Nephron (organoid): ENCODE measurements around the gene SMAP1.

Experiments
- H3K27ac Mint-ChIP-seq, 3 experiments: 2 replicates each; pipeline ENCODE4 v1.8.0; 2020; ENCODE audit warnings: mixed read lengths in 3 of 3, mild to moderate bottlenecking in 2 of 3, moderate library complexity in 1 of 3
- H3K27me3 Mint-ChIP-seq: 2 replicates; pipeline ENCODE4 v1.8.0; 2021; ENCODE audit warnings: low read depth, mild to moderate bottlenecking, moderate library complexity, mixed read lengths
- H3K36me3 Mint-ChIP-seq: 2 replicates; pipeline ENCODE4 v1.8.0; 2020; ENCODE audit warnings: low read depth, mixed read lengths
- H3K4me1 Mint-ChIP-seq: 2 replicates; pipeline ENCODE4 v1.8.0; 2020; ENCODE audit warnings: mixed read lengths
- H3K4me3 Mint-ChIP-seq, 3 experiments: 2 replicates each; pipeline ENCODE4 v1.8.0; 2020; ENCODE audit warnings: mild to moderate bottlenecking in 3 of 3, mixed read lengths in 3 of 3, moderate library complexity in 2 of 3
- H3K9me3 Mint-ChIP-seq: 2 replicates; pipeline ENCODE4 v1.8.0; 2020; ENCODE audit warnings: mixed read lengths
- CTCF ChIP-seq, 3 experiments: fragments of 200-600 bp; sonication (generic); IDR thresholded peaks; one replicate each; pipeline ENCODE4 v1.5.0; 2021; ENCODE audit warnings: antibody characterized with exemption in 3 of 3; ENCODE audit not compliant: unreplicated experiment in 3 of 3

SMAP1 gene

GRCh38 chr6:70629929-70630328, 37.8 kb upstream of the SMAP1 start:
- H3K27ac Mint-ChIP-seq, result no peak overlapping the region

GRCh38 chr6:70633870-70634269, 33.8 kb upstream of the SMAP1 start:
- H3K27ac Mint-ChIP-seq, result no peak overlapping the region
- H3K4me3 Mint-ChIP-seq, result no peak overlapping the region
- no peaks in the 10 kb centered on the region for H3K27me3 Mint-ChIP-seq
- no peaks in the 10 kb centered on the region for H3K9me3 Mint-ChIP-seq
- no peaks in the 10 kb centered on the region for H3K36me3 Mint-ChIP-seq
- TF ChIP-seq CTCF (IDR thresholded peaks at IDR 0.05; ENCODE audit: unreplicated experiment in 3 of 3), result no peak
- no peaks in the 10 kb centered on the region for H3K4me1 Mint-ChIP-seq

More at GRCh38 chr6:70629929-70630328, 37.8 kb upstream of the SMAP1 start:
- Mint-ChIP-seq H3K4me1 (no peaks in the 10 kb centered on the region), H3K4me3 (no peak overlapping the region), H3K36me3 (no peaks in the 10 kb centered on the region), H3K9me3 (no peaks in the 10 kb centered on the region), H3K27me3 (no peaks in the 10 kb centered on the region)
- TF ChIP-seq CTCF (IDR thresholded peaks at IDR 0.05; ENCODE audit: unreplicated experiment in 3 of 3), result no peak

DNA sequence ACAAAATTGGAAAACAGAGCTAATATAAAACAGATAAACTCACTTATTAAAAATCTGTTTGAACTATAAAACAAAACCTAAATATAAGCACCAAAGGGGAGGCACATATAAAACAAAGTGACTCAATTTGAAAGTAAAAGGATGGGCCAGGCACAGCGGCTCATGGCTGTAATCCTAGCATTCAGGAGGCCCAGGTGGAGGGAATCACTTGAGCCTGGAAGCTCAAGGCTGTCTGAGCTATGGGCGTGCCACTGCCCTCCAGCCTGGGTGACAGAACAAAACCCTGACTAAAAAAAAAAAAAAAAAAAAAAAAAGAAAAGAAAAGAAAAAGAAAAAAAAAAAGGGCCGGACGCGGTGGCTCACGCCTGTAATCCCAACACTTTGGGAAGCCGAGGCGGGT, 31.1 kb upstream of the SMAP1 start:
- H3K9me3 Mint-ChIP-seq, result no peaks in the 10 kb centered on the region
- H3K4me3 Mint-ChIP-seq, result no peak overlapping the region
- no peaks in the 10 kb centered on the region for H3K36me3 Mint-ChIP-seq
- H3K27me3 Mint-ChIP-seq, result no peaks in the 10 kb centered on the region
- TF ChIP-seq CTCF (IDR thresholded peaks at IDR 0.05; ENCODE audit: unreplicated experiment in 3 of 3), result no peak
- H3K27ac Mint-ChIP-seq, result no peak overlapping the region
- no peaks in the 10 kb centered on the region for H3K4me1 Mint-ChIP-seq

DNA sequence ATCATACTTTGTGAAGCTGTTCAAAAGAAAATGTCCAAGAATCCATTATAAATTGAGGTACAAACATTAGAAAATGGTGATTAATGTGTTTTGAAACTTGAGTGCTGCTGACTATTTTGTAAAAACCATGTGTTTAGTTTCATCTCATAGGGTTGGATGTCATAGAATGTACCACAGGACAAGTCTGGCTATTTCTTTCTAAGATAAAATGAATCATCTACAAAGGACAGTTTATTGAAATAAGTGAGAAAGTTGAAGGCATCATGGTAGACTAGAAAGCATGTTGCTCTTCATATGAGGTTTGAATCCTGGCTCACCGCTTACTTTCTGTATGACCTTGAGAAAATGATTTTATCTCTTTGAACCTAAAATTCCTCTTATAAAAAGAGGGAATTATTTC, 29.2 kb upstream of the SMAP1 start:
- H3K36me3 Mint-ChIP-seq, result no peaks in the 10 kb centered on the region
- no peak overlapping the region for H3K27ac Mint-ChIP-seq
- no peaks in the 10 kb centered on the region for H3K9me3 Mint-ChIP-seq
- H3K27me3 Mint-ChIP-seq, result no peaks in the 10 kb centered on the region
- TF ChIP-seq CTCF (IDR thresholded peaks at IDR 0.05; ENCODE audit: unreplicated experiment in 3 of 3), result no peak
- no peaks in the 10 kb centered on the region for H3K4me1 Mint-ChIP-seq
- H3K4me3 Mint-ChIP-seq, result no peak overlapping the region

- H3K4me3 Mint-ChIP-seq, result no peak overlapping the region
- no peaks in the 10 kb centered on the region for H3K36me3 Mint-ChIP-seq
- no peak for TF ChIP-seq CTCF (IDR thresholded peaks at IDR 0.05; ENCODE audit: unreplicated experiment in 3 of 3)
- no peaks in the 10 kb centered on the region for H3K9me3 Mint-ChIP-seq
- peaks cover 3% of the 10 kb centered on the region for H3K27me3 Mint-ChIP-seq
- no peak overlapping the region for H3K27ac Mint-ChIP-seq
- H3K4me1 Mint-ChIP-seq, result no peaks in the 10 kb centered on the region
These were observed 16.3 kb upstream of the SMAP1 start for GRCh38 chr6:70651326-70651905.

DNA sequence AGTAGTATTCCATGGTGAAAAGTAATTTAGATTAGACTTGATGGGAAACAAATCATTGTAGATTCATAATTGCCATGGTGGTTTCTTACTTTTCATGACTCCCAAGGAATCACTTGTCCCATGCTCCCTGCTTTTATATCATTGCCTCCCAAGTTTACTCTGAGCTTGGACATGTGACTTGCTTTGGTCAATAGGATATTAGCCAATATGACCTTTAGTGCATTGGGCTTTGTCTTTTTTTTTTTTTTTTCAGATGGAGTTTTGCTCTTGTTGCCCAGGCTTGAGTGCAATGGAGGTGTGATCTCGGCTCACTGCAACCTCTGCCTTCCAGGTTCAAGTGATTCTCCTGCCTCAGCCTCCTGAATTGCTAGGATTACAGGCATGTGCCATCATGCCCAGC, 15.5 kb upstream of the SMAP1 start:
- TF ChIP-seq CTCF (IDR thresholded peaks at IDR 0.05; ENCODE audit: unreplicated experiment in 3 of 3), result no peak
- Mint-ChIP-seq H3K4me1 (no peaks in the 10 kb centered on the region), H3K9me3 (no peaks in the 10 kb centered on the region), H3K27me3 (no peaks in the 10 kb centered on the region), H3K36me3 (no peaks in the 10 kb centered on the region), H3K4me3 (no peak overlapping the region), H3K27ac (no peak overlapping the region)
